CD14-positive monocyte (primary cell): ENCODE data around the gene RYR2. TPM values are rescaled to one million over a fixed set of nuclear protein-coding genes. Genes with fewer than 3 reads are reported as not detected.

ENCODE experiments used
- DNase-seq, 3 donors: peaks; one replicate each; pipeline ENCODE4 v3.0.0-alpha.2; 2011 to 2022
- H2AFZ ChIP-seq: 2 replicates; pipeline ENCODE4 v1.6.0; 2012; ENCODE audit warnings: mild to moderate bottlenecking, low read depth, low read length, inconsistent platforms; ENCODE audit not compliant: insufficient read depth, poor library complexity, severe bottlenecking
- H3K27ac ChIP-seq, 2 donors: 1 replicate in 1 of 2; 2 replicates in 1 of 2; pipeline ENCODE4 v1.5.1; 2012 to 2013; ENCODE audit warnings: low read length in 2 of 2, control low read depth in 1 of 2, inconsistent platforms in 1 of 2, low read depth in 1 of 2, mild to moderate bottlenecking in 1 of 2
- H3K27me3 ChIP-seq, 2 donors: one replicate each; pipeline versions ENCODE4 v1.6.0 to v1.6.1; 2011 to 2013; ENCODE audit warnings: low read length in 2 of 2; ENCODE audit not compliant: control insufficient read depth in 2 of 2, insufficient read depth in 2 of 2
- H3K36me3 ChIP-seq, 2 donors: replicated peaks in 1 of 2; 1 replicate in 1 of 2; 2 replicates in 1 of 2; pipeline versions ENCODE4 v1.5.1 to v1.6.1; 2012 to 2013; ENCODE audit warnings: low read length in 2 of 2, control low read depth in 1 of 2, inconsistent platforms in 1 of 2, mild to moderate bottlenecking in 1 of 2; ENCODE audit not compliant: insufficient read depth in 2 of 2, control insufficient read depth in 1 of 2
- H3K4me1 ChIP-seq, 2 donors: 1 replicate in 1 of 2; 2 replicates in 1 of 2; pipeline versions ENCODE4 v1.5.1 to v1.6.1; 2012 to 2013; ENCODE audit warnings: low read length in 2 of 2, control low read depth in 1 of 2, inconsistent platforms in 1 of 2, mild to moderate bottlenecking in 1 of 2, moderate library complexity in 1 of 2; ENCODE audit not compliant: insufficient read depth in 2 of 2, control insufficient read depth in 1 of 2
- H3K4me2 ChIP-seq: replicated peaks from 2 replicates; pipeline ENCODE3; 2012; ENCODE audit warnings: low read length, moderate library complexity, mild to moderate bottlenecking; ENCODE audit not compliant: poor library complexity, severe bottlenecking; ENCODE audit errors: extremely low read depth
- H3K4me3 ChIP-seq, 3 experiments: fragments of 200-600 bp in 1 of 3; sonication (generic) in 1 of 3; replicated peaks in 1 of 3; 1 replicate in 2 of 3; 2 replicates in 1 of 3; pipeline ENCODE4 v1.5.1; 2011 to 2013; ENCODE audit warnings: low read length in 3 of 3, mild to moderate bottlenecking in 3 of 3, control low read depth in 2 of 3, low read depth in 2 of 3, inconsistent platforms in 1 of 3, moderate library complexity in 1 of 3
- H3K79me2 ChIP-seq: 2 replicates; pipeline ENCODE4 v1.6.0; 2012; ENCODE audit warnings: mild to moderate bottlenecking, control low read depth, inconsistent platforms, low read length, moderate library complexity; ENCODE audit not compliant: insufficient read depth
- H3K9ac ChIP-seq: 2 replicates; pipeline ENCODE4 v1.6.0; 2017; ENCODE audit warnings: low read length, mild to moderate bottlenecking; ENCODE audit not compliant: insufficient read depth, poor library complexity, severe bottlenecking
- H3K9me3 ChIP-seq, 2 donors: replicated peaks in 1 of 2; 1 replicate in 1 of 2; 2 replicates in 1 of 2; pipeline versions ENCODE4 v1.5.1 to v1.6.1; 2012 to 2013; ENCODE audit warnings: low read length in 2 of 2, control low read depth in 1 of 2; ENCODE audit not compliant: control insufficient read depth in 1 of 2, insufficient read depth in 1 of 2
- H4K20me1 ChIP-seq: 2 replicates; pipeline ENCODE4 v1.6.0; 2012; ENCODE audit warnings: mild to moderate bottlenecking, low read length, control low read depth, moderate library complexity; ENCODE audit not compliant: insufficient read depth
- H3K27ac Mint-ChIP-seq, 7 donors: one replicate each; pipeline ENCODE4 v1.8.0; 2020; ENCODE audit warnings: mild to moderate bottlenecking in 7 of 7, mixed read lengths in 7 of 7, moderate library complexity in 6 of 7, inconsistent platforms in 2 of 7
- H3K27me3 Mint-ChIP-seq, 3 donors: one replicate each; pipeline ENCODE4 v1.8.0; 2021 to 2022; ENCODE audit warnings: low read depth in 3 of 3, mild to moderate bottlenecking in 3 of 3, mixed read lengths in 3 of 3, moderate library complexity in 3 of 3, inconsistent platforms in 1 of 3
- H3K36me3 Mint-ChIP-seq, 2 donors: one replicate each; pipeline ENCODE4 v1.8.0; 2020; ENCODE audit warnings: mixed read lengths in 2 of 2, inconsistent platforms in 1 of 2, mild to moderate bottlenecking in 1 of 2
- H3K4me1 Mint-ChIP-seq: one replicate; pipeline ENCODE4 v1.8.0; 2020; ENCODE audit warnings: mild to moderate bottlenecking, mixed read lengths
- H3K4me3 Mint-ChIP-seq, 2 donors: one replicate each; pipeline ENCODE4 v1.8.0; 2020; ENCODE audit warnings: mild to moderate bottlenecking in 2 of 2, mixed read lengths in 2 of 2, moderate library complexity in 1 of 2
- H3K9me3 Mint-ChIP-seq, 7 donors: one replicate each; pipeline ENCODE4 v1.8.0; 2020 to 2022; ENCODE audit warnings: mixed read lengths in 7 of 7, mild to moderate bottlenecking in 6 of 7, moderate library complexity in 6 of 7, inconsistent platforms in 2 of 7
- WGBS: methylation state at CpG from one replicate; pipeline ENCODE4 v1.1.5; 2013; ENCODE audit warnings: missing lambda C conversion rate; ENCODE audit not compliant: insufficient coverage; 5-methylcytosine and 5-hydroxymethylcytosine counted together
- intact Hi-C, 2 donors: fragments of 100-400 bp; cut with micrococcal nuclease; formaldehyde crosslinking; loops; one replicate each; pipeline versions ENCODE4 v1.15.0 to v1.15.1; 2023
- polyA plus RNA-seq, 3 donors: library from polyadenylated mRNA; depleted of rRNA in 1 of 3; unstranded in 2 of 3; stranded (reverse) in 1 of 3; fragments of 300-500 nt in 2 of 3; fragments of >200 nt in 1 of 3; fragmentation: Illumina TruSeq in 2 of 3; gene quantifications; 1 replicate in 2 of 3; 2 replicates in 1 of 3; pipeline ENCODE4 v1.2.3, GENCODE V29; 2012 to 2021
- TF ChIP-seq, protein P1 (sequence below): fragments of 200-600 bp; IDR thresholded peaks from one replicate; pipeline ENCODE4 v1.8.0; 2022; ENCODE audit warnings: antibody characterized with exemption, mild to moderate bottlenecking

The RYR2 gene
- polyA plus RNA-seq, 3 donors, result not detected

DNA sequence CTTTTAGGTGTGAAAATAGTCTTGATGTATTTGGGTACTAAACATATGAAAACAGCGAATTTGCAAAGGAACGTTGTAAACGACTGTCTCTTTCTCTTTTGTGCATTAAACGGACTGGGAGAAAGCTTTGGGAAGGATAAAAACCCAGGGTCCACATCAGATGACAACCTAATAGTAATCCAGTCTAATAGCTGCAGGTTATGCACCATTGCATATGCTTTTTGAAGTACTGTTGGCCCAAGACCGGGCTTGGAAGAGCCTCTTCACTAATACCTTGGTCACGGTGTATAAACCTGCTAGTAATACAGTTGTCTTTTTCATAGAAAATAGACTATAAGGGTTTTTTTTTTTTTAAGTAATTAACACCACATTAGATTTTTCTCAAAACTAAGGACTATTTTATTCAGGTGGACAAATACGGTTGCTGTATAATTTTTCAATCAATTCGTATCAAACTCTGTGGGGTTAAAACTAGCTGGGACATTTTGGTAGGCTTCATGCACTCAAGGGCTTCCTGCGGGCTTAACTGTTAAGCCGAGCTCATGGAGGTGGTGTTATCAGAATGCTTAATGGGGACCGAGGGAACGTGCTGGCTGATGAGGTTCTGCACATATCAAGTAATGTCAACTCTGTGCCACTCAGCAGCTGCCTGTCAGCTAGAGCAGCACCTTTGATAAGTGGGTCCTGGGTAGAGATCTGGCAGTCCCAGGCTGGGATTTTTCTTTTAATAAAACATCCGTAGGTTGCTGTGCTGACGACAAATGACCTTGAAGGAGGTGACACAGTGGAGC is 2.1 kb downstream of the RYR2 start:
- no peak for DNase-seq
- Histone ChIP-seq H3K79me2 (no peaks in the 10 kb centered on the region), H3K27ac (no peak overlapping the region), H3K9me3 (peaks cover 0 to 8% of the 10 kb centered on the region in 2 donors), H2AFZ (no peak overlapping the region), H3K9ac (no peak overlapping the region), H3K4me1 (no peaks in the 10 kb centered on the region), H4K20me1 (no peaks in the 10 kb centered on the region), H3K4me2 (no peak overlapping the region), H3K4me3 (no peak overlapping the region), H3K27me3 (peaks cover 48 to 59% of the 10 kb centered on the region in 2 donors), H3K36me3 (no peaks in the 10 kb centered on the region)
- Mint-ChIP-seq H3K27me3 (peaks cover 42 to 52% (median 52%) of the 10 kb centered on the region in 3 donors), H3K4me1 (no peaks in the 10 kb centered on the region), H3K9me3 (peaks cover 0 to 6% (median 3%) of the 10 kb centered on the region in 7 donors), H3K36me3 (no peaks in the 10 kb centered on the region), H3K27ac (no peak overlapping the region), H3K4me3 (peak overlapping the region in 1 of 2 donors; percentile 65)
- 0% methylated on average over 7 of the region's 14 CpGs for WGBS
- intact Hi-C loops, result no loop called here
- TF ChIP-seq, protein P1, sequence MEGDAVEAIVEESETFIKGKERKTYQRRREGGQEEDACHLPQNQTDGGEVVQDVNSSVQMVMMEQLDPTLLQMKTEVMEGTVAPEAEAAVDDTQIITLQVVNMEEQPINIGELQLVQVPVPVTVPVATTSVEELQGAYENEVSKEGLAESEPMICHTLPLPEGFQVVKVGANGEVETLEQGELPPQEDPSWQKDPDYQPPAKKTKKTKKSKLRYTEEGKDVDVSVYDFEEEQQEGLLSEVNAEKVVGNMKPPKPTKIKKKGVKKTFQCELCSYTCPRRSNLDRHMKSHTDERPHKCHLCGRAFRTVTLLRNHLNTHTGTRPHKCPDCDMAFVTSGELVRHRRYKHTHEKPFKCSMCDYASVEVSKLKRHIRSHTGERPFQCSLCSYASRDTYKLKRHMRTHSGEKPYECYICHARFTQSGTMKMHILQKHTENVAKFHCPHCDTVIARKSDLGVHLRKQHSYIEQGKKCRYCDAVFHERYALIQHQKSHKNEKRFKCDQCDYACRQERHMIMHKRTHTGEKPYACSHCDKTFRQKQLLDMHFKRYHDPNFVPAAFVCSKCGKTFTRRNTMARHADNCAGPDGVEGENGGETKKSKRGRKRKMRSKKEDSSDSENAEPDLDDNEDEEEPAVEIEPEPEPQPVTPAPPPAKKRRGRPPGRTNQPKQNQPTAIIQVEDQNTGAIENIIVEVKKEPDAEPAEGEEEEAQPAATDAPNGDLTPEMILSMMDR, result no peak

DNA sequence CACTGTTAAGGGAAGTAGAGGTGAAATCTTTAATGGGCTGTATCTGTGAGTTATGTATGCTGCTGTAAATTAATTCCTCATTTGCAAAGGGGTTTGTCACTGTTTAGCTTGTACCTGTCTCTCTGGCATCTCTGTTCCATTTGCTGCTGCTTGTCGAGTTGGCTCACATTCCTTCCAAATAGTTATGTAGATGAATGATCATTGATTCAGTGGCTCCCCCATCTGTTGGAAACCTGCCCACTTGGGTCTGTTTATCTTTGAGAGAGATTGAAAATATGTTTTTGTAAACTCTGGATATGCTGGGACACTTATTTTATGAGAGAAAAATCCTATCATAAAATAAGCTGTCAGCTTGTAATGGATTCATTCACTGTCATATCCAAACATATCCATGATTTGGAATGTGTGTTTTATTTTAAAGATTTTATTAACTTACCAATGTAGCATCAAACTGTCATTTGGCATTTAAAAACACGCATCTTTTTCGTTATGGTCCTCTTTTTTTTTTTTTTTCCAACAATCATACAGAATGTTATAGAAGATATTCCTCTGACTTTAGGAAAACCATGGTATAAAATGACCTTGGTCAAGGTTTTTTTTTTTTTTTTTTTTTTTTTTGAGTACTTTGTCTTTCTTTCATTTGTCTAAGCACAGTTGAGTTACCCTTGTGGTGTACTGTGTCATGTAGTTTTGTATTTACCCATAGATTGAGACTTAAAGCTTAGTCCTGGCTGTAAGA is 3.5 kb downstream of the RYR2 start:
- H2AFZ ChIP-seq, result no peak overlapping the region
- no peak overlapping the region for H3K9ac ChIP-seq
- H3K27me3 ChIP-seq, result peaks cover 45 to 50% of the 10 kb centered on the region in 2 donors
- no peak overlapping the region for H3K27ac ChIP-seq
- H3K9me3 Mint-ChIP-seq, result peaks cover 0 to 6% (median 3%) of the 10 kb centered on the region in 7 donors
- no peaks in the 10 kb centered on the region for H3K36me3 ChIP-seq
- H3K27ac Mint-ChIP-seq, result peak overlapping the region in 1 of 7 donors; percentile 16
- no peaks in the 10 kb centered on the region for H3K4me1 Mint-ChIP-seq
- H3K27me3 Mint-ChIP-seq, result peaks cover 42 to 52% (median 46%) of the 10 kb centered on the region in 3 donors
- H3K4me3 ChIP-seq, result no peak overlapping the region
- no peaks in the 10 kb centered on the region for H4K20me1 ChIP-seq
- no peak overlapping the region for H3K4me2 ChIP-seq
- no peaks in the 10 kb centered on the region for H3K36me3 Mint-ChIP-seq
- intact Hi-C loops, result no loop called here
- no peaks in the 10 kb centered on the region for H3K4me1 ChIP-seq
- WGBS, result no CpG with 5 or more reads among the region's 3 CpGs
- no peak for DNase-seq
- TF ChIP-seq, protein P1, result no peak
- H3K9me3 ChIP-seq, result peaks cover 0 to 8% of the 10 kb centered on the region in 2 donors
- no peak overlapping the region for H3K4me3 Mint-ChIP-seq
- H3K79me2 ChIP-seq, result no peaks in the 10 kb centered on the region
